Measurements from ENCODE around the gene PRR5L.

DNA sequence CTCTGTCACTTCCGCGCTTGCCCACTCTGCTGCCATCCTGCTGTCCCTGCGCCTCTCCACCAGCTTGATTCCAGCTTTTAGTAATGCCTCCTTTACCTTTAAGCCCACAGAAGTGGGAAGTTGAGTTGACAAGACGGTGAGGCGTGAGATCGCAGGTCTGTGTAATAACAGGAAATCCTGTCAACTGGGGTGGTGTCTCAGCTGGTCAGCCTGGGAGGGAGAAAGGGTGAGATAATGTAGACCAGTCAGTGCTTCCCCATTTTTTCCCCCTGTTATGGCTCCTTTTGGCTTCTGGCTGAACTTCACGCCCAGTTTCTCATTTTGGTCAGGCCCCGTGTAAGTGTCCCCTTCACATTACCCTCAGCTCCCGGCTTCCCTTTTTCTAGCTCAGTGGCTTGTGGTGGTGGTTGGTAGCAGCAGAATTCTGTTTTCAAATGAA is 115.1 kb downstream of the PRR5L start:
- TF ChIP-seq, protein P1, sequence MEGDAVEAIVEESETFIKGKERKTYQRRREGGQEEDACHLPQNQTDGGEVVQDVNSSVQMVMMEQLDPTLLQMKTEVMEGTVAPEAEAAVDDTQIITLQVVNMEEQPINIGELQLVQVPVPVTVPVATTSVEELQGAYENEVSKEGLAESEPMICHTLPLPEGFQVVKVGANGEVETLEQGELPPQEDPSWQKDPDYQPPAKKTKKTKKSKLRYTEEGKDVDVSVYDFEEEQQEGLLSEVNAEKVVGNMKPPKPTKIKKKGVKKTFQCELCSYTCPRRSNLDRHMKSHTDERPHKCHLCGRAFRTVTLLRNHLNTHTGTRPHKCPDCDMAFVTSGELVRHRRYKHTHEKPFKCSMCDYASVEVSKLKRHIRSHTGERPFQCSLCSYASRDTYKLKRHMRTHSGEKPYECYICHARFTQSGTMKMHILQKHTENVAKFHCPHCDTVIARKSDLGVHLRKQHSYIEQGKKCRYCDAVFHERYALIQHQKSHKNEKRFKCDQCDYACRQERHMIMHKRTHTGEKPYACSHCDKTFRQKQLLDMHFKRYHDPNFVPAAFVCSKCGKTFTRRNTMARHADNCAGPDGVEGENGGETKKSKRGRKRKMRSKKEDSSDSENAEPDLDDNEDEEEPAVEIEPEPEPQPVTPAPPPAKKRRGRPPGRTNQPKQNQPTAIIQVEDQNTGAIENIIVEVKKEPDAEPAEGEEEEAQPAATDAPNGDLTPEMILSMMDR (IDR thresholded peaks at IDR 0.05), result no peak
- TF ChIP-seq POLR2A (IDR thresholded peaks at IDR 0.05) (no peak), POLR2AphosphoS5 (IDR thresholded peaks at IDR 0.05) (no peak)
